Subcutaneous adipose tissue (tissue), 4 donors: ENCODE measurements around the gene FAM124B. TPM values are rescaled to one million over a fixed set of nuclear protein-coding genes. Genes with fewer than 3 reads are reported as not detected.

Source experiments
- total RNA-seq, 4 donors: library from RNA; depleted of rRNA; stranded (reverse); fragments of >200 nt; gene quantifications; one replicate each; pipeline ENCODE4 v1.1.0, GENCODE V29; 2016
- TF ChIP-seq, protein P1 (sequence below): fragments of 450-650 bp; IDR thresholded peaks from one replicate; pipeline ENCODE4 v1.5.1; 2016; ENCODE audit warnings: low read depth, mild to moderate bottlenecking, control low read depth, antibody characterized with exemption, moderate library complexity

FAM124B gene
- total RNA-seq, 4 donors from 2014 or later: 5.7 to 10.5 (median 5.9) TPM

- TF ChIP-seq, protein P1, sequence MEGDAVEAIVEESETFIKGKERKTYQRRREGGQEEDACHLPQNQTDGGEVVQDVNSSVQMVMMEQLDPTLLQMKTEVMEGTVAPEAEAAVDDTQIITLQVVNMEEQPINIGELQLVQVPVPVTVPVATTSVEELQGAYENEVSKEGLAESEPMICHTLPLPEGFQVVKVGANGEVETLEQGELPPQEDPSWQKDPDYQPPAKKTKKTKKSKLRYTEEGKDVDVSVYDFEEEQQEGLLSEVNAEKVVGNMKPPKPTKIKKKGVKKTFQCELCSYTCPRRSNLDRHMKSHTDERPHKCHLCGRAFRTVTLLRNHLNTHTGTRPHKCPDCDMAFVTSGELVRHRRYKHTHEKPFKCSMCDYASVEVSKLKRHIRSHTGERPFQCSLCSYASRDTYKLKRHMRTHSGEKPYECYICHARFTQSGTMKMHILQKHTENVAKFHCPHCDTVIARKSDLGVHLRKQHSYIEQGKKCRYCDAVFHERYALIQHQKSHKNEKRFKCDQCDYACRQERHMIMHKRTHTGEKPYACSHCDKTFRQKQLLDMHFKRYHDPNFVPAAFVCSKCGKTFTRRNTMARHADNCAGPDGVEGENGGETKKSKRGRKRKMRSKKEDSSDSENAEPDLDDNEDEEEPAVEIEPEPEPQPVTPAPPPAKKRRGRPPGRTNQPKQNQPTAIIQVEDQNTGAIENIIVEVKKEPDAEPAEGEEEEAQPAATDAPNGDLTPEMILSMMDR: no peak
These were observed 27.0 kb upstream of the FAM124B start for GRCh38 chr2:224428787-224429440.

- TF ChIP-seq, protein P1: no peak
These were observed 25.6 kb upstream of the FAM124B start for GRCh38 chr2:224427471-224427870.

DNA sequence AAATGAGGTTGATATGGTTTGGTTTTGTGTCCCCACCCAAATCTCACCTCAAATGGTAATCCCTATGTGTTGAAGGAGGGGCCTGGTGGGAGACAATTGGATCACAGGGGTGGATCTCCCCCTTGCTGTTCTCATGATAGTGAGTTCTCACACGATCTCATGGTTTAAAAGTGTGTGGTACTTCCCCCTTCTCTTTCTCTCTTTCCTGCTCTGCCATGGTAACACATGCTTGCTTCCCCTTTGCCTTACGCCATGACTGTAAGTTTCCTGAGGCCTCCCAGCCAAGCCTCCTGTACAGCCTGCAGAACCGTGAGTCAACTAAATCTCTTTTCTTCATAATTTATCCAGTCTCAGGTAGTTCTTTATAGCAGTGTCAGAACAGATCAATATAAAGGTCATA lies 24.7 kb upstream of the FAM124B start:
- TF ChIP-seq, protein P1: no peak

GRCh38 chr2:224421065-224421464 lies 19.2 kb upstream of the FAM124B start:
- TF ChIP-seq, protein P1: no peak

GRCh38 chr2:224417947-224418346 lies 16.0 kb upstream of the FAM124B start:
- TF ChIP-seq, protein P1: no peak

GRCh38 chr2:224417361-224417729 lies 15.4 kb upstream of the FAM124B start:
- TF ChIP-seq, protein P1: no peak

DNA sequence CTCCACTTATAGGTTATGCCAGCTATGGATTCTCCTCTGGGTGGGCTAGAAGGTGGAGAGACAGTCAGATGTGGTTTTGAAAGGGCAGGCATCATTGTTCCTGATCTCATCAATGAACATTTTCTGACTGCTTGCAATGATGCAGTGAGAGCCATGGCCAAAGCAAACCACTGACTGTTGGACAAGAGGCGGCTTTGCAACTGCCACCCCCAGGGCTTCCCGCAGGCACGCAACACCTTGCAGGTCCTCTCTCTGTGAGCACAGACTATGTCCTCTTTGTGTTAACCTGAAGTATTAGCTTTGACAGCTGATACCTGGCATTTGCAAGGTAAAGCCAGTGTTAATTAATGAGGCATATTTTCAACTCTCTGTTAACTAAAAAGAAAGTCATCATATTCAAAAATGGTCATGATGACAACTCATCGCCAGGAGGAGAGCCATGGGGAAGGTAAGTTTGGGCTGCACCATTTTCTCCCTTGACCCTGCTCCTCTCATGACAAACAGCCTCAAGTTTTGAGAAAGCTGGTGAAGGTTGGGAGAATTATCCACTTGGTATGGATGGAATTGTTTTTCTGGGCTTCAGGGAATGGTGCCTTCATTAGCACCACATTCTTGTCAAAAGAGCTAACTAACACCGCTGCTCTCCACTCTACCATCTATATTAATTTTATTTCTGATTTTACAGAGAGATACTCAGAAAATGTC lies 14.9 kb upstream of the FAM124B start:
- TF ChIP-seq, protein P1: no peak
